ENCODE data around the gene CACNB2. TPM values are rescaled to one million over a fixed set of nuclear protein-coding genes. Genes with fewer than 3 reads are reported as not detected.

Gene CACNB2
- total RNA-seq, 1 experiment from 2014 or later = not detected

DNA sequence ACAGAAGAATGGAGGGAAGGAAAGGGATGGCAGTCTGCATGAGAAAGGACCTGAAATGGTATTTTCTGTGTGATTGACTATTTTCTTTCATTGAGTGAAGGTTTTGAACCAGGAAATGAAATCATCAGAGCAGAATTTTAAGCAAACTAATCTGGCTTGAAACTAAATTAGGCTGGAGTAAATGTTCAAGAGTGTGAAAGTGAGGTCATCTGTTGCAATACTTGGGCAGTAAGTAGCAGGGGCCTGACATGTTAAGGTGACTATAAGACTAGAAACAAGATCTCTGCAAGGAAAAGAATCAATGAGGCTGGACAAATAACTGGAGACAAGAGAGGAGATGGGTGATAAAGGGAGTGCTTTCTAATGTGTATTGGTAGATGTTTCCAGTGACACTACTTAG lies 306.0 kb downstream of the CACNB2 start:
- no peak for DNase-seq (ENCODE audit: low spot score)

GRCh38 chr10:18449611-18450026 lies 309.4 kb downstream of the CACNB2 start:
- DNase-seq (ENCODE audit: low spot score) = no peak

DNA sequence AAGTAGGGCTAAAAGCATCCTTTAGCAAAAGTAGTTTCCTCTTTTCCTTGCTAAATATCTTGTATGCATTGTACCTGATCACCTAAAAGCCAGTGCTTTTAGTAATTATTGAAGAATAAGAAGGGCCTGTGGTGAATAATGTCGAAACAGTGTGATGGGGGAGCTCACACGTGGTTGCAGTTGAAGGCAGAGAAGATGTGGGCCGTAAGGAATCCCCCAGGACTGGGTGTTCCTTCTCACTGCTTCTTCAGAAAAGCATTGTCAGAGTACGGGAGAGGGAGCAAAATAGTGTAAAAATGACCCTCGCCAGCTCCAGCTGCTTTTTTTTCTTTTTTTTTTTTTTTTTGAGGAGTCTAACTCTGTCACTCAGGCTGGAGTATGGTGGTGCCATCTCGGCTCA lies 310.1 kb downstream of the CACNB2 start:
- DNase-seq (ENCODE audit: low spot score) = no peak

DNA sequence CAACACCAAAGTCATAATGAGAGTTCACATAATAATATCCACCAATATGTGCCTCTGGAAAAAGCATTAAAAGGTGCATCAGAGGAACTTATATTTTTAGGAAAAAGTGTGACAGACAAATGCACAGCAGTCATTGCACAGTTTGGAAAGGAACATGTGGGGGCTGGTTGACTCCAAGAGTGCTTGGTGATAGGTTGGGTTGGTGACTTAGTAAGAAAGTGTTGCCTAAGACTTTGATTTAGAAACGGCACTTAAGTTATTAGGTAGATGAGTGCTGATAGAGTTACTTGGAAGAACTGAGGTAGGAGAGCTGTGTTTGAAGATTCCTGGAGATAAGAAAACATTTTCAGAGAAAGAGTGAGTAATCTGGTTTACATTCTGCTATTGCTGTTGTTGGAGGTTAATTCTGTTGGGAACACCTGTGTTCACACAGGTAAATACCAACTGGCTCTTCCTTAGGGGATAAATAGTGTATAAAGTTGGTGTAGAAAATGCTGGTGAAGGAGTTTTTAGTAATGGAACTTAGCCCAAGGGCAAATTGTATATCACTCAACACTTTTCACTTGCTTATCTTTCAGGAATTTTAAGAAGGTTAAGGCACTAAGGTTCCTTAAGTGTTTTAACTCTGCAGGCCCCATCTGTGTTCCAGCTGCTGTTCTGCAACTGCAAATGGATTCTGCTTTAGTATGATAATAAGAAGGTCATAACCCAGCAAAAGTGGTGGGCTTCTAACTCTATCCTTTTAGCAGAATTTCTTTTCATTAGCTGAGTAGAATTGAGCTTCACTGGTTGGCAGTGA lies 315.1 kb downstream of the CACNB2 start:
- DNase-seq (ENCODE audit: low spot score) = no peak

GRCh38 chr10:18456984-18457383 lies 316.8 kb downstream of the CACNB2 start:
- DNase-seq (ENCODE audit: low spot score) = no peak

- no peak for DNase-seq (ENCODE audit: low spot score)
Measured at GRCh38 chr10:18460032-18460431, 319.8 kb downstream of the CACNB2 start.

DNA sequence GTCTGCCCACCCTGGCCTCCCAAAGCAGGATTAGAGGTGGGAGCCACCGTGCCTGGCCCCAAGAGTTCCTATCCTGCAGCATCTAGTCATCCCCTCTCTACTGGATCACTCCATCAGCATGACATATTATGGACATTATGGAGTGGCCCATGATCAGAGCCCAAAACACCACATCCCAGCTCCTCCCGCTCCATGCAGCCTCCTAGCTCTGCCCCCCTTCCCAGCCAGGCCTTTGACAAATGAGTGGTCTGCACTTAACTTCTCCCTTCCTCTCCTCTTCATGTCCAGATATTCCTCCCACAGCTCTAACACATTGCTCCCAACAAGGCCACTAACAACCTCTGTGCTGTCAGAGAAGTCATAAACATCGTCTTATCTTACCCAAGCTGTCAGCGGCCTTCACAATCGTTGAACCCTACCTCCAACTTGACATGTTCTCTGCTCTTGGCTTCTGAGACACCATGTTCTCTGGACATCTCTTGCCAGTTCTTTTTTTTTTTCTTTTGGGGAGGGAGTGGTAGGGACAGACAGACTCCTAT lies 323.5 kb downstream of the CACNB2 start:
- no peak for DNase-seq (ENCODE audit: low spot score)

- DNase-seq (ENCODE audit: low spot score) = no peak
Measured at GRCh38 chr10:18469125-18469524, 328.9 kb downstream of the CACNB2 start.

GRCh38 chr10:18472977-18473376 lies 332.8 kb downstream of the CACNB2 start:
- DNase-seq (ENCODE audit: low spot score) = peak; percentile 26

- DNase-seq (ENCODE audit: low spot score) = no peak
Measured at GRCh38 chr10:18473424-18474117, 333.3 kb downstream of the CACNB2 start.

DNA sequence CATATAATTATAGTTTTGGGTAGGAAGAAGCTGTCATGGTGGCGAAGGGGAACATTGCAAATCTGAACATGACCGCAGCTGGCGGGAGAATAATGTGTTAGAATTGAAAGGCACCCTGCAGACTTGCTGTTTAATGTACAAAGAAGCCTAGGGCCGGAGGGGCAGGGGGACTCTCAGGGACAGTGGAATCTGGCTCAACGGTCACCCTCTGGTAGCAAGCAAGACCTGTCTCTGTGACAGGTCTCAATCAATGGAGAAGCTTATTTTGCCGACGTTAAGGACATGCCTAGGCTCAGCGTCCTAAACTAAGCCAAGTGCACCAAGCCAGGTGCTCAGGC lies 333.9 kb downstream of the CACNB2 start:
- no peak for DNase-seq (ENCODE audit: low spot score)

- no peak for DNase-seq (ENCODE audit: low spot score)
Measured at GRCh38 chr10:18476076-18476647, 335.9 kb downstream of the CACNB2 start.

DNA sequence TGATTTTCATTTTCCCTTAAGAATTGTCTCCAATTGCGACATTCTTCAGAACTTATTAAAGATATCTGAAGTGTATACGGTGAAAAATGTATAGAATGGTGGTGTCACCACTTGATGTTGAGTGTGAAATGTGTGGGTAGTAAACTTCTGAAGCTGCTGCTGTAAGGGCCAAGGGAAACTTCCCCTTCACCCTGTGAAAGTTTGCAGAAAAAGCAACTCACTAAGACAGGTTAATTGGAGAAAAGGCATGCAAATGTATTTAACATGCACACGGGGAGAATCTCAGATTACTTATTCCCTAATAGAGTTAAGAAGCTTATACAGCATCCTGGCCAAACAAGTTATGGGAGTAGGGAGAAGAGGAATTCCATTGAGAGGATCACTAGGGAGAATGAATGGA lies 338.1 kb downstream of the CACNB2 start:
- DNase-seq (ENCODE audit: low spot score) = no peak

DNA sequence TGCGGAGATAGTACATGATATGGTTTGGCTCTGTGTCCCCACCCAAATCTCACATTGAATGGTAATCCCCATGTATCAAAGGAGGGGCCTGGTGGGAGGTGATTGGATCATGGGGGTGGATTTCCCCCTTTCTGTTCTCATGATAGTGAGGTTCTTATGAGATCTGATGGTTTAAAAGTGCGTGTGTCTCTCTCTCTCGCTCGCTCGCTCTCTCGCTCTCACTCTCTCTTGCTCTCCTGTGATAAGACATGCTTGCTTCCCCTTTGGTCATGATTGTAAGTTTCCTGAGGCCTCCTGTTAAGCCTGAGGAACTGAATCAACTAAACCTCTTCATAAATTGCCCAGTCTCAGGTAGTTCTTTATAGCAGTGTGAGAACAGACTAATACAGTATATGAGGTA lies 339.3 kb downstream of the CACNB2 start:
- no peak for DNase-seq (ENCODE audit: low spot score)

DNA sequence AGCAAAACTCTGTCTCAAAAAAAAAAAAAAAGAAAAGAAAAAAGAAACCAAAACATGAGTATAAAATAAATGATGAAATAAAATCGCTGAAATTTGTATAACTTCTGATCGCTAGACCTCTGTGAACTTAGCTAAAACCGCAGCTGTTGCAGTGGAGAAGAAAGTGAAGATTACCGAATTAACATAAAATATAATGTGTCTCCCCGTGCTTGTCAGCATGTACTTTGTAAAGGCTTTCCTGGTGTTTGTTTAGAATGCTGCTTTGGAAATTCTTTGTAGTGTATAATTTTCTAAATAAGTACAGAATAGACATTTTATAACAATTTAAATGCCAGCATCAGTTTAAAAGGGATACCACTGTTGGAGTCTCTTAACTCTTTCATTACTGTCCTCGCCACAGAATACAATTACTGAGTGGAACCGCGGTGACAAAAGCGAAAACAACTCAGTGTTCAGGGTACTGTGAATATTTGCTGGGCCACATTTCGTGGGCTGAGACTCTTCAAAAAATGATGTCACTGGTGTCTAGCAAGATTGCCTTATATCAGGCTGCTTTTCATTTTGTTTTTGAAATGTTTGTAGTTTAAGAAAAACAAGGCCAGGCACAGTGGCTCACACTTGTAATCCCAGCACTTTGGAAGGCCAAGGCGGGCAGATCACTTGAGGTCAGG lies 343.4 kb downstream of the CACNB2 start:
- DNase-seq (ENCODE audit: low spot score) = no peak

GRCh38 chr10:18486438-18486837 lies 346.2 kb downstream of the CACNB2 start:
- DNase-seq (ENCODE audit: low spot score) = no peak

GRCh38 chr10:18490755-18491154 lies 350.5 kb downstream of the CACNB2 start:
- DNase-seq (ENCODE audit: low spot score) = no peak

DNA sequence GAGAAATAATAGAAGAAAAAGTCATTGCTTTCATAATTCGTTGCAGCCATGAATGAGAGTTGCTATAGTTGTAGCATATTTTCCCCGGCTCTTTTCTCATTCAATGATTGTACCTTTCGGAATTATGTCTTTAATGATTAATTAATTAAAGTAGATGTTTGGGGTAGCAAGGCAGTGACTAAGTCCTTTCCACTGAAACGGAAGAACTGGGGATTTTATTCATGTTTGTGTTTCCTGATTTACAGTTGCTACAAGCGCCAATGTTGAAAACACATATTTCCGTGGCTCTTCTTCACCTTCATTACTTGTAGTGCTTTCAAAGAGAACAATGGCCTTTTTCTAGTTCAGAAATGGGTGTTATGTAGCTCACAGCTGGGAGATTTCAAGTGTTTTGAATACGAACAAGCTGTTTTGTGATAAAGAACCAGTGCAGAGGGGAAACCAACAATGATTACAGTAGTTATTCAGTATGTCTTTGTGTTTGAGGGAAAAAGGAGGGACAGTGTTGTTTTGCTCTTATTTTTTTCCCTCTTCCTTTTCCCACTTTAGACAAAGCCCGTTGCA lies 357.7 kb downstream of the CACNB2 start:
- DNase-seq (ENCODE audit: low spot score) = no peak

GRCh38 chr10:18498998-18499397 lies 358.8 kb downstream of the CACNB2 start:
- no peak for DNase-seq (ENCODE audit: low spot score)

DNA sequence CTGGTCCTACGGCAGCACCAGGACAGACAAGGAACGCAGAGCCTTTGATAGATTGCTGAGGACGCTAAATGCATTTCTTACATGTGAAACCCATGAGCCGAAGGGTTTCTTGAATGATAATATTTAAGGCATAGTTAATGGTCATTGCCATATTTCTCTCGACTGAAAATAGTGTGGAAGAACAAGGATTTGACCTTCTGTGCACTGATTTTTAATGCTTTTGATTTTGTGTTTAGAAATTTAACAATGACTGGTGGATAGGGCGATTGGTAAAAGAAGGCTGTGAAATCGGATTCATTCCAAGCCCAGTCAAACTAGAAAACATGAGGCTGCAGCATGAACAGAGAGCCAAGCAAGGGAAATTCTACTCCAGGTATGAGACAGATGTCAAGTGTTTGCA lies 360.4 kb downstream of the CACNB2 start:
- DNase-seq (ENCODE audit: low spot score) = no peak

- DNase-seq (ENCODE audit: low spot score) = no peak
Measured at GRCh38 chr10:18501198-18501597, 361.0 kb downstream of the CACNB2 start.

GRCh38 chr10:18501629-18502028 lies 361.4 kb downstream of the CACNB2 start:
- DNase-seq (ENCODE audit: low spot score) = no peak

Data from HT-29 (cell line).